Esophagus muscularis mucosa (tissue), 4 donors: ENCODE results near the gene ACSS1. TPM values are rescaled to one million over a fixed set of nuclear protein-coding genes. Genes with fewer than 3 reads are reported as not detected.
A peak's percentile ranks its signal among the peaks of the same experiment; 100 is the strongest.

Experiments used
- DNase-seq: peaks from one replicate; pipeline ENCODE4 v3.0.0-alpha.2; 2017; ENCODE audit errors: extremely low spot score
- H3K27ac ChIP-seq, 4 donors: fragments of 200-600 bp; sonication (generic); replicated peaks in 1 of 4; 1 replicate in 3 of 4; 2 replicates in 1 of 4; pipeline ENCODE4 v1.5.1; 2016 to 2019; ENCODE audit warnings: mild to moderate bottlenecking in 1 of 4
- H3K27me3 ChIP-seq, 4 donors: fragments of 200-600 bp; sonication (generic); one replicate each; pipeline versions ENCODE4 v1.5.1 to v1.6.0; 2016 to 2019
- H3K36me3 ChIP-seq, 4 donors: fragments of 200-600 bp; sonication (generic); one replicate each; pipeline ENCODE4 v1.5.1; 2016 to 2019
- H3K4me1 ChIP-seq, 4 donors: fragments of 200-600 bp; sonication (generic); one replicate each; pipeline ENCODE4 v1.5.1; 2016 to 2019
- H3K4me3 ChIP-seq, 4 donors: fragments of 200-600 bp; sonication (generic); 1 replicate in 2 of 4; 2 replicates in 2 of 4; pipeline ENCODE4 v1.5.1; 2016 to 2019; ENCODE audit warnings: mild to moderate bottlenecking in 4 of 4, moderate library complexity in 1 of 4
- H3K9me3 ChIP-seq, 4 donors: fragments of 200-600 bp; sonication (generic); 1 replicate in 3 of 4; 2 replicates in 1 of 4; pipeline ENCODE4 v1.5.1; 2016 to 2019
- EP300 ChIP-seq: sonication (generic); formaldehyde crosslinking; IDR thresholded peaks from one replicate; pipeline ENCODE4 v1.6.1; 2017; ENCODE audit warnings: antibody characterized with exemption
- POLR2A ChIP-seq: fragments of 450-650 bp; IDR thresholded peaks from one replicate; pipeline ENCODE4 v1.6.1; 2017; ENCODE audit warnings: antibody characterized with exemption, moderate library complexity, mild to moderate bottlenecking, low read depth
- POLR2AphosphoS5 ChIP-seq, 2 donors: sonication (generic); formaldehyde crosslinking; IDR thresholded peaks; one replicate each; pipeline ENCODE4 v1.6.1; 2017; ENCODE audit warnings: antibody characterized with exemption in 2 of 2
- WGBS: methylation state at CpG from one replicate; pipeline ENCODE4 v1.1.5; 2018; 5-methylcytosine and 5-hydroxymethylcytosine counted together
- intact Hi-C: fragments of 100-400 bp; cut with DNase I; formaldehyde crosslinking; loops from one replicate; pipeline ENCODE4 v1.15.1; 2023
- total RNA-seq, 4 donors: library from RNA; depleted of rRNA; stranded (reverse); fragments of >200 nt; gene quantifications; one replicate each; pipeline versions ENCODE4 v1.1.0 to v1.2.1, GENCODE V29; 2016
- TF ChIP-seq, protein P1 (sequence below), 3 experiments: fragments of 200-600 bp in 2 of 3; fragments of 450-650 bp in 1 of 3; sonication (generic) in 2 of 3; IDR thresholded peaks; one replicate each; pipeline ENCODE4 v1.5.1; 2017 to 2019; ENCODE audit warnings: antibody characterized with exemption in 3 of 3, mild to moderate bottlenecking in 2 of 3, moderate library complexity in 1 of 3

ACSS1 gene
- total RNA-seq, 4 donors from 2014 or later: 36.6 to 154 (median 65.3) TPM

GRCh38 chr20:25033265-25033923, 24.5 kb downstream of the ACSS1 start:
- Histone ChIP-seq H3K27me3 (no peaks in the 10 kb centered on the region), H3K4me1 (peaks cover 79 to 85% (median 80%) of the 10 kb centered on the region in 4 donors), H3K36me3 (peaks cover 0 to 26% (median 17%) of the 10 kb centered on the region in 4 donors), H3K27ac (peak overlapping the region; percentile 64 to 74 (median 72)), H3K9me3 (no peaks in the 10 kb centered on the region), H3K4me3 (peak overlapping the region in 1 of 4 donors; percentile 7)
- WGBS: 39% methylated on average over 6 of the region's 6 CpGs
- intact Hi-C loops: loop anchor here (5.0 kb wide), 1 partner anchor 36 kb away; no protein-coding TSS in a partner anchor
- no peak for DNase-seq
- TF ChIP-seq POLR2A (no peak), POLR2AphosphoS5 (IDR thresholded peaks at IDR 0.05) (no peak), EP300 (no peak)
- TF ChIP-seq, protein P1, sequence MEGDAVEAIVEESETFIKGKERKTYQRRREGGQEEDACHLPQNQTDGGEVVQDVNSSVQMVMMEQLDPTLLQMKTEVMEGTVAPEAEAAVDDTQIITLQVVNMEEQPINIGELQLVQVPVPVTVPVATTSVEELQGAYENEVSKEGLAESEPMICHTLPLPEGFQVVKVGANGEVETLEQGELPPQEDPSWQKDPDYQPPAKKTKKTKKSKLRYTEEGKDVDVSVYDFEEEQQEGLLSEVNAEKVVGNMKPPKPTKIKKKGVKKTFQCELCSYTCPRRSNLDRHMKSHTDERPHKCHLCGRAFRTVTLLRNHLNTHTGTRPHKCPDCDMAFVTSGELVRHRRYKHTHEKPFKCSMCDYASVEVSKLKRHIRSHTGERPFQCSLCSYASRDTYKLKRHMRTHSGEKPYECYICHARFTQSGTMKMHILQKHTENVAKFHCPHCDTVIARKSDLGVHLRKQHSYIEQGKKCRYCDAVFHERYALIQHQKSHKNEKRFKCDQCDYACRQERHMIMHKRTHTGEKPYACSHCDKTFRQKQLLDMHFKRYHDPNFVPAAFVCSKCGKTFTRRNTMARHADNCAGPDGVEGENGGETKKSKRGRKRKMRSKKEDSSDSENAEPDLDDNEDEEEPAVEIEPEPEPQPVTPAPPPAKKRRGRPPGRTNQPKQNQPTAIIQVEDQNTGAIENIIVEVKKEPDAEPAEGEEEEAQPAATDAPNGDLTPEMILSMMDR (IDR thresholded peaks at IDR 0.05): no peak

DNA sequence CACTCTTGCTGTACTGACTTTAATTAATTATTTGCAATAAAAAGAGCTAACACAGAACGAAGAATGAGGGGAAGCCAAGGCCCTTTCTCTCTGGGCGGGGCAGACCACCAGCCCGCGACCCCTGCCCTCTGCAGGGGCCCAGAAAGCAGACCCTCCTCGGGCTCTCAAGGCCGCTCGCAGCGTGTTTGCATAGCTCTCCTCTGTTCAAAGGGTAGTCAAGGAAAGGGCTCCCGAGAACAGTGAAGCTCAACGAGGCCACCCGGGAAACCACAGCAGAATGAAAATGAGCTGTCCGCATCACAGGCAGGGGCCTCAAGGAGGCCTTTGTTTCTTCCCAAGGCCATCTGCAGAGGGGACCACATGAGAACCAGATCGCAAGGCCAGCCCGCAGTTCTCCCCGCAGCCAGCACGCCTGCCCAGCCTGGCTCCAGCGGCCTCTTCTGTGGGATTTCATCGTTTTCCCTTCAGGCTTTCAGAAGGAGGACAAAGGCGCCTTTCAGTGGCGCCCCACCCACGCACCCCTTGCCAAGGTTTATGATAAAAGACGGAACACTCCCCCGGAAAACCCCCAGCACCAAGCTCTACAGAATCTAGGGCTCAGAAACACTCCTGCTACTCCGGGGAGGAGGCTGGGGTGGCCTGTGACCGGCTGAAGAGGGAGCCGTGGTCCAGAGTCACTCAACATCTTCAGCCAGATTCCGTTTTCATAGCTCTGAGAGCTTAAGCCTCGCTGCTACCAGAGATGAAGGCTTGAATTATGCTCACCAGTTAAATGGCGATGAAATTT, 25.3 kb downstream of the ACSS1 start:
- intact Hi-C loops: loop anchor here (5.0 kb wide), 1 partner anchor 35 kb away; no protein-coding TSS in a partner anchor
- H3K27me3 ChIP-seq: no peaks in the 10 kb centered on the region
- WGBS: 59% methylated on average over 24 of the region's 29 CpGs
- H3K4me3 ChIP-seq: peak overlapping the region in 1 of 4 donors; percentile 7
- TF ChIP-seq POLR2A: no peak
- no peak for TF ChIP-seq EP300
- TF ChIP-seq POLR2AphosphoS5 (IDR thresholded peaks at IDR 0.05): peak; percentile 3 to 30
- TF ChIP-seq, protein P1 (IDR thresholded peaks at IDR 0.05): peak in 1 of 3 experiments; percentile 8
- DNase-seq: no peak
- peaks cover 71 to 78% (median 73%) of the 10 kb centered on the region in 4 donors for H3K4me1 ChIP-seq
- H3K9me3 ChIP-seq: no peaks in the 10 kb centered on the region
- H3K36me3 ChIP-seq: peaks cover 0 to 29% (median 17%) of the 10 kb centered on the region in 4 donors
- peak overlapping the region; percentile 64 to 74 (median 72) for H3K27ac ChIP-seq

DNA sequence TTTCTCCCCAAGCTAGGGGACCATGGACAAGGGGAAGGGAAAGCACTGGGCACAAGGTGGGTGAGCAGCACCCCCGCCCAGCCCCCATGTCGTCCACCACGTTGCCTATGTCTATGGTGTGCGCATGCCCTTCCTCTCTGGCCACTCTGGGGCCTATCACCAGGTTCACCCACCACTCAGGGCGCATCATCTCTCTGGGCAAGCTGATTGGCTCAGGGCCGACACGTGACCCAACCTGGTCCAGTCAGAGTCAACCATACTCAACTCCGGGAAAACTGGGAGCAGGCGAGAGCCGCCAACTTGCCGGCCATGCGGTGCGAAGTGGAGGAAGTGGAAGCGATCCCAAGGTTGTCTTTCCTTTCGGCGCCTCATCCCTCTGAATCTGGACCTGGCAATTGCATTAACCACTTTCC, 25.9 kb downstream of the ACSS1 start:
- TF ChIP-seq EP300: no peak
- no peak for TF ChIP-seq POLR2AphosphoS5 (IDR thresholded peaks at IDR 0.05)
- no peak for TF ChIP-seq POLR2A
- TF ChIP-seq, protein P1 (IDR thresholded peaks at IDR 0.05): no peak
- H3K9me3 ChIP-seq: no peaks in the 10 kb centered on the region
- intact Hi-C loops: loop anchor here (5.0 kb wide), 1 partner anchor 35 kb away; no protein-coding TSS in a partner anchor
- peak overlapping the region; percentile 64 to 74 (median 72) for H3K27ac ChIP-seq
- no peak overlapping the region for H3K4me3 ChIP-seq
- no peak for DNase-seq
- peaks cover 0 to 29% (median 17%) of the 10 kb centered on the region in 4 donors for H3K36me3 ChIP-seq
- H3K4me1 ChIP-seq: peaks cover 65 to 72% (median 67%) of the 10 kb centered on the region in 4 donors
- no peaks in the 10 kb centered on the region for H3K27me3 ChIP-seq
- WGBS: 87% methylated on average over 16 of the region's 16 CpGs

- WGBS: 78% methylated on average over 3 of the region's 3 CpGs
- Histone ChIP-seq H3K27ac (peak overlapping the region in 2 of 4 donors; percentile 71 to 73), H3K9me3 (no peaks in the 10 kb centered on the region), H3K36me3 (peaks cover 0 to 29% (median 17%) of the 10 kb centered on the region in 4 donors), H3K27me3 (no peaks in the 10 kb centered on the region), H3K4me3 (no peak overlapping the region), H3K4me1 (peaks cover 61 to 70% (median 63%) of the 10 kb centered on the region in 4 donors)
- intact Hi-C loops: loop anchor here (5.0 kb wide), 1 partner anchor 34 kb away; no protein-coding TSS in a partner anchor
- no peak for DNase-seq
- TF ChIP-seq POLR2A (no peak), POLR2AphosphoS5 (IDR thresholded peaks at IDR 0.05) (peak in 1 of 2 donors; percentile 38)
- TF ChIP-seq, protein P1 (IDR thresholded peaks at IDR 0.05): no peak
These were observed 26.7 kb downstream of the ACSS1 start for GRCh38 chr20:25031241-25031640.
